ENCODE data around the gene STKLD1.

Gene STKLD1

DNA sequence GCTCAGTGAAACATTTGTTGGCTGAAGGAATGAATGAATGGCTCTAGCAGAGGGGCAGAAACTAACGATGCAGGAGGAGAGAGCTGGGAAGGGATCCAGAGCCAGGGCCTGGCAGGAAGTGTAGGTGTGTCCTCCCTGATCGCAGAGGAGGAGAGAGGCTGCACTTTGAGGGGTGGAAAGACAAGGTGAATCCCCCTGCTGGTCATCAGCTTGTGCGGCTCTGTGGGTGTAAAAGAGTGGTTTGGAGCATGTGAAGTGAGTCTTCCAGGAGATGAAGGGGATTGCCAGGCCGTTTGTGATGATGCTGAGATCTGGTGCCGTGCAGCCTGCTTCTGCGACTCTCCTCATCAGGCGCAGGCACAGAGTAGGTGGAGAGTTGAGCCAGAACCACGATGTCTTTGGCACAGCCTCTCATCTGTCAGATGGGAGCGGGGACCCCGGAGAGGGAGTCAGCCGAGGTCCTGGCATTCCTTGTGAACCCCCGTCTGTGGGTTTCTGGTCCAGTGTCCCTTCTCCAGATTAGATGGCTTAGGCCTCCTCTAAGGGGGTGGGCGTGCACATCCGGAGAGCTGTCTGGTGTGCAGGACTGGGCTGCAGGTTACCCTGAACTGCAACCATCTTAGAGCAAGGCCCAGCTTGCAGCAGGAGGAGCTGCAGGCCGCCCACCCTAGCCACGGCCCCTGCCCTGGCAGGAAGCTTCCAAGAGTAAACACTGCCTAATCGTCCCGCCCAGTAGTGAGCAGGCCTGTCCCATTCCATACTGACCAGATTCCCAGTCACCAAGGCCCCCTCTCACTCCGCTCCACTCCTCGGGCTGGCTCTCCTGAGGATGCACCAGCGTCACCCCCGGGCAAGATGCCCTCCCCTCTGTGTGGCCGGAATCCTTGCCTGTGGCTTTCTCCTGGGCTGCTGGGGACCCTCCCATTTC, 45.7 kb downstream of the STKLD1 start, which contains the start of gene ADAMTS13:
Gene ADAMTS13, plus strand, starts transcription at position 753 of the 928 bp plus-strand sequence. Its CDS starts 77 bp downstream, at position 830.
- TF ChIP-seq POU2F2 (IDR thresholded peaks at IDR 0.05; ENCODE audit: low read depth, low read length) (no peak), SPI1 (IDR thresholded peaks at IDR 0.05; ENCODE audit: low read depth, low read length) (0 out of 2 replicates have a peak, but pooled peaks have one; percentile 1)
- DNase-seq (ENCODE audit: insufficient read length, low spot score) (no peak), FAIRE-seq (peak; percentile 33)

- FAIRE-seq (no peak), DNase-seq (ENCODE audit: insufficient read length, low spot score) (no peak)
- TF ChIP-seq POU2F2 (IDR thresholded peaks at IDR 0.05; ENCODE audit: low read depth, low read length) (no peak), POLR2AphosphoS5 (IDR thresholded peaks at IDR 0.05; ENCODE audit: low read depth, low read length) (no peak), POLR2A (IDR thresholded peaks at IDR 0.05; ENCODE audit: low read depth, low read length) (no peak), PAX5 (IDR thresholded peaks at IDR 0.05; ENCODE audit: insufficient read depth, low read length, severe bottlenecking) (no peak), SPI1 (IDR thresholded peaks at IDR 0.05; ENCODE audit: low read depth, low read length) (no peak), TAF1 (IDR thresholded peaks at IDR 0.05; ENCODE audit: low read depth, low read length) (no peak)
Observed at GRCh38 chr9:133423216-133423615, 47.0 kb downstream of the STKLD1 start.

DNA sequence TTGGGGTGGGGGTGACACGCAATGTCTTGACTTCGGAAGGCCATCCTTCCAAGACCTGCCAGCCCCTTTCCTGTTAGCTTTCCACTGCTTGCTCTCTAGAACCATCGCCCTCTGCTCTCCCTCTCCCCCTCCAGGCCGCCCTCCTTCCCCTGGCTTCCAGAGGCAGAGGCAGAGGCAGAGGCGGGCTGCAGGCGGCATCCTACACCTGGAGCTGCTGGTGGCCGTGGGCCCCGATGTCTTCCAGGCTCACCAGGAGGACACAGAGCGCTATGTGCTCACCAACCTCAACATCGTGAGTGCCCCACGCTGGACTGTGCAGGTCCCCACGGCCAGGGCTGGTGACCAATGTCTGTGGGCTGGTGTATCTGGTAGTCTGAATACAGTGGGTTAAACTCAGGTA, 48.0 kb downstream of the STKLD1 start:
- DNase-seq (ENCODE audit: insufficient read length, low spot score): no peak
- TF ChIP-seq SPI1 (IDR thresholded peaks at IDR 0.05; ENCODE audit: low read depth, low read length) (no peak), PAX5 (IDR thresholded peaks at IDR 0.05; ENCODE audit: insufficient read depth, low read length, severe bottlenecking) (no peak), POLR2AphosphoS5 (IDR thresholded peaks at IDR 0.05; ENCODE audit: low read depth, low read length) (no peak), POU2F2 (IDR thresholded peaks at IDR 0.05; ENCODE audit: low read depth, low read length) (no peak), TAF1 (IDR thresholded peaks at IDR 0.05; ENCODE audit: low read depth, low read length) (no peak), POLR2A (IDR thresholded peaks at IDR 0.05; ENCODE audit: low read depth, low read length) (no peak)

GRCh38 chr9:133425049-133425632, 49.0 kb downstream of the STKLD1 start:
- no peak for FAIRE-seq
- DNase-seq (ENCODE audit: insufficient read length, low spot score): no peak
- TF ChIP-seq TAF1 (IDR thresholded peaks at IDR 0.05; ENCODE audit: low read depth, low read length) (no peak), POU2F2 (IDR thresholded peaks at IDR 0.05; ENCODE audit: low read depth, low read length) (no peak), POLR2A (IDR thresholded peaks at IDR 0.05; ENCODE audit: low read depth, low read length) (no peak), PAX5 (IDR thresholded peaks at IDR 0.05; ENCODE audit: insufficient read depth, low read length, severe bottlenecking) (no peak), SPI1 (IDR thresholded peaks at IDR 0.05; ENCODE audit: low read depth, low read length) (no peak), POLR2AphosphoS5 (IDR thresholded peaks at IDR 0.05; ENCODE audit: low read depth, low read length) (no peak)

More for the DNA sequence above, 48.0 kb downstream of the STKLD1 start:
- no peak for FAIRE-seq

- DNase-seq (ENCODE audit: insufficient read length, low spot score): no peak
- no peak for FAIRE-seq
- TF ChIP-seq SPI1 (IDR thresholded peaks at IDR 0.05; ENCODE audit: low read depth, low read length): no peak
- no peak for TF ChIP-seq POU2F2 (IDR thresholded peaks at IDR 0.05; ENCODE audit: low read depth, low read length)
- no peak for TF ChIP-seq PAX5 (IDR thresholded peaks at IDR 0.05; ENCODE audit: insufficient read depth, low read length, severe bottlenecking)
- no peak for TF ChIP-seq POLR2A (IDR thresholded peaks at IDR 0.05; ENCODE audit: low read depth, low read length)
- no peak for TF ChIP-seq TAF1 (IDR thresholded peaks at IDR 0.05; ENCODE audit: low read depth, low read length)
- TF ChIP-seq POLR2AphosphoS5 (IDR thresholded peaks at IDR 0.05; ENCODE audit: low read depth, low read length): no peak
Observed at GRCh38 chr9:133426011-133426410, 49.8 kb downstream of the STKLD1 start.

DNA sequence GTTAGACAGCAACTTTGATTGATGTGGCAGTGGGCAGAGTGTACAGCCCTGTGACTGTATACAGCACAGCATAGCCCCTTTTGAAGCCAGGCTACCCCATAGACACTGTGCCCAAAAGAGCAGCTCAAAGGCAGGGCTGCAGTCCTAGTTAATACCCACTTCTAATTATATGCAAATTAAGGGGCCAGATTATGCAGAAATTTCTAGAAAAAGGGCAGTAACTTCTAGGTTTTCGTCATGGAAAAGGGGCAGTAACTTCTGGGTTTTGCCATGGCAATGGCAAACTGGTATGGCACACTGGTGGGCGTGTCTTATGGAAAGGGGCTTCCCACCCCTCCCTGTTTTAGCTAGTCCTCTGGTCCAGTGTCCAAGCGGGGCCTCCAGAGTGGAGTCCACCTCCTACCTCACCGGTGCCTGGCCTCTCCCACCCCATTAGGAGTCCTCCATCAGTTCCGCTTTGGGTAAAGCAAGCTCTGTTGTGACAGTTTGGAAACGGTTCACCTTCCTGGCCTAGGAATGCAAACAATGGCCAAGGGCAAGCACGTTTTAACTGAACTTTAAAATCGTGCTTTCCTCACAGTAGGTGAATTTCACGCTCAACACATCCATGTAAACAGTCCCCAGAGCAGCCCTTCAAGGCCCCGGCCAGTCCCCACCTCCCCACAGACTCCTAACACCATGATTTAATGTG, 51.6 kb downstream of the STKLD1 start:
- no peak for TF ChIP-seq PAX5 (IDR thresholded peaks at IDR 0.05; ENCODE audit: insufficient read depth, low read length, severe bottlenecking)
- TF ChIP-seq POU2F2 (IDR thresholded peaks at IDR 0.05; ENCODE audit: low read depth, low read length): no peak
- no peak for TF ChIP-seq POLR2AphosphoS5 (IDR thresholded peaks at IDR 0.05; ENCODE audit: low read depth, low read length)
- no peak for FAIRE-seq
- DNase-seq (ENCODE audit: insufficient read length, low spot score): no peak

- TF ChIP-seq SPI1 (IDR thresholded peaks at IDR 0.05; ENCODE audit: low read depth, low read length) (no peak), POLR2AphosphoS5 (IDR thresholded peaks at IDR 0.05; ENCODE audit: low read depth, low read length) (no peak), TAF1 (IDR thresholded peaks at IDR 0.05; ENCODE audit: low read depth, low read length) (no peak), POLR2A (IDR thresholded peaks at IDR 0.05; ENCODE audit: low read depth, low read length) (no peak)
Observed at GRCh38 chr9:133428617-133429101, 52.5 kb downstream of the STKLD1 start.

DNA sequence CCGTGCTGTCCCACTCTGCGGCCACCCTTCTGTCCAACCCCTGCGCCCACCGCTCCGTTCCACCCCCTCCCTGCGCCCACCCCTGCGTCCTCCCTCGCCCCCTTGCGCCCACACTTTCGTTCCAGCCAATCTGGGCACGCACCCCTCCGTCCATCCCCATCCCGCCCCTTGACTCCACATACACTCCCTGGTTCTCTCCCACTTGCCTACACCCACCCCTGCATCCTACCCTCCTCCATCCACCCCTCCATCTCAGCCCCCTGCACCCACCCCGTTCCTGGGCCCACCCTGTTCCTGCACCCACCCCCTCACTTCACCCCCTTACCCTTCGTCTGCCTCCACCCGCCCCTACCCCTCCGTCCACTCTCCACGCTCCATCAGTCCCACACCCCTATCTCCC, 53.0 kb downstream of the STKLD1 start:
- no peak for DNase-seq (ENCODE audit: insufficient read length, low spot score)
- TF ChIP-seq POU2F2 (IDR thresholded peaks at IDR 0.05; ENCODE audit: low read depth, low read length): no peak
- TF ChIP-seq TAF1 (IDR thresholded peaks at IDR 0.05; ENCODE audit: low read depth, low read length): no peak
- TF ChIP-seq SPI1 (IDR thresholded peaks at IDR 0.05; ENCODE audit: low read depth, low read length): no peak
- TF ChIP-seq PAX5 (IDR thresholded peaks at IDR 0.05; ENCODE audit: insufficient read depth, low read length, severe bottlenecking): no peak
- no peak for TF ChIP-seq POLR2A (IDR thresholded peaks at IDR 0.05; ENCODE audit: low read depth, low read length)
- TF ChIP-seq POLR2AphosphoS5 (IDR thresholded peaks at IDR 0.05; ENCODE audit: low read depth, low read length): no peak
- FAIRE-seq: no peak

More at GRCh38 chr9:133428617-133429101, 52.5 kb downstream of the STKLD1 start:
- DNase-seq (ENCODE audit: insufficient read length, low spot score) (peak; percentile 75), FAIRE-seq (peak; percentile 64)

GRCh38 chr9:133429641-133430161, 53.5 kb downstream of the STKLD1 start:
- TF ChIP-seq POU2F2 (IDR thresholded peaks at IDR 0.05; ENCODE audit: low read depth, low read length): no peak
- FAIRE-seq: no peak
- DNase-seq (ENCODE audit: insufficient read length, low spot score): peak; percentile 50

Measured in GM12891 (cell line).